ENCODE measurements around the gene NPC1. TPM values are rescaled to one million over a fixed set of nuclear protein-coding genes. Genes with fewer than 3 reads are reported as not detected.
"Not testable (repeated sequence)": the region's sequence is repeated elsewhere in the genome, so short reads cannot be mapped to it uniquely, and the experiment has no call there.

The NPC1 gene
- total RNA-seq, 6 experiments from 2014 or later = 25.4 to 46.2 (median 34.3) TPM

DNA sequence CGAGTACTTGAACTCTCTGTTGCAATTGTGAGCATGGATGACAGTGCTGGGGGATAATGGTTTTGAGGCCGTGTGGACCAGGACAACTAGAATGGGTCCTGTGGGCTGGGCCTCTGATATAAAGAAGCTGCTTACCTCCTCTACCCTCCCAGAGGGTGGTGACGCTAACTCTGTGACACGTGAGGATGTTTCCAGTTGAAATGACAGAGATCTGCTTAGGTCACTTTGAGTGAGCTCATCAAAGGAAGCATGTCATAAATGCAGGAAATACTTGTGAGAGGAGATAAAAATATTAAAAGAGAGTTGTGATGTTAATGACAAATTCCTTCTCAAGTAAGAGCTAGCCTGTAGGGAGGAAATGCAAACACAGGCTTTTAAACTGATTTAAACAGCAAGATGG, 66.6 kb downstream of the NPC1 start:
- Mint-ChIP-seq H3K27ac (peak overlapping the region; percentile 58), H3K36me3 (ENCODE audit: low read depth) (peaks cover 42% of the 10 kb centered on the region), H3K4me3 (no peak overlapping the region), H3K27me3 (ENCODE audit: insufficient read depth) (peaks cover 2% of the 10 kb centered on the region), H3K4me1 (ENCODE audit: low read depth) (peaks cover 48% of the 10 kb centered on the region), H3K9me3 (no peaks in the 10 kb centered on the region)
- TF ChIP-seq, protein P1, sequence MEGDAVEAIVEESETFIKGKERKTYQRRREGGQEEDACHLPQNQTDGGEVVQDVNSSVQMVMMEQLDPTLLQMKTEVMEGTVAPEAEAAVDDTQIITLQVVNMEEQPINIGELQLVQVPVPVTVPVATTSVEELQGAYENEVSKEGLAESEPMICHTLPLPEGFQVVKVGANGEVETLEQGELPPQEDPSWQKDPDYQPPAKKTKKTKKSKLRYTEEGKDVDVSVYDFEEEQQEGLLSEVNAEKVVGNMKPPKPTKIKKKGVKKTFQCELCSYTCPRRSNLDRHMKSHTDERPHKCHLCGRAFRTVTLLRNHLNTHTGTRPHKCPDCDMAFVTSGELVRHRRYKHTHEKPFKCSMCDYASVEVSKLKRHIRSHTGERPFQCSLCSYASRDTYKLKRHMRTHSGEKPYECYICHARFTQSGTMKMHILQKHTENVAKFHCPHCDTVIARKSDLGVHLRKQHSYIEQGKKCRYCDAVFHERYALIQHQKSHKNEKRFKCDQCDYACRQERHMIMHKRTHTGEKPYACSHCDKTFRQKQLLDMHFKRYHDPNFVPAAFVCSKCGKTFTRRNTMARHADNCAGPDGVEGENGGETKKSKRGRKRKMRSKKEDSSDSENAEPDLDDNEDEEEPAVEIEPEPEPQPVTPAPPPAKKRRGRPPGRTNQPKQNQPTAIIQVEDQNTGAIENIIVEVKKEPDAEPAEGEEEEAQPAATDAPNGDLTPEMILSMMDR (IDR thresholded peaks at IDR 0.05) = no peak
- DNase-seq = no peak

DNA sequence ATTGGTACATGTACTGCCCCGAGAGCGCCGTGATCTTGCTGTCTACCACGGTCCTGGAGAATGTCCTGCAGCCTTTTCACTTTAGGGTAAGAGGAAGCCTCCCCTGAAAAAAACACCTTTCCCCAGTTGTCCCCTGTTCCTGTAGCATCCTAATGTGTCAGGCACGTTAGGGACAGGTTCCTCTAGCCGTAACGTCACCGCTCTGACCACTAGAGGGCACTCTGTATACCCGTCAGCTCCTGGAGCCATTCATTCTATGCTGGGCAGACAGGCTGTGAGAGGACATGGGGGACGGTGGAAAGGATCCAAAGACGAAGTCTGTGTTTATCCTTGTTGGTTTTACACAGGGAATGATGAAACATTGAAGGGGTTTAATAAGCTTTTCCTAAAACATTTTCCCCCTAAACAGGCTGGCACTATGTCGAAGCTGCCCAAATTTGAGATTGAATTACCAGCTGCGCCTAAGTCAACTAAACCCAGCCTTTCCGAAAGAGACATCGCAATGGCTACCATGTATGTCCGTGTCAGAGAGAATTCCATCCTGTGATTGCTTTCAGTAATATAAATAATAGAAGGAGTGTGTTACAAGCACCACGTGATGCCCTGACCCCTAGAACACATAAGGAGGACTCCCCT, 70.3 kb downstream of the NPC1 start:
- DNase-seq = peak; percentile 67
- H3K36me3 Mint-ChIP-seq (ENCODE audit: low read depth) = peaks cover 20% of the 10 kb centered on the region
- peaks cover 2% of the 10 kb centered on the region for H3K27me3 Mint-ChIP-seq (ENCODE audit: insufficient read depth)
- peak overlapping the region; percentile 32; the same call in 1 of the 2 replicates for H3K27ac Mint-ChIP-seq
- peaks cover 24% of the 10 kb centered on the region for H3K4me1 Mint-ChIP-seq (ENCODE audit: low read depth)
- TF ChIP-seq, protein P1 (IDR thresholded peaks at IDR 0.05) = peak; percentile 95
- no peak overlapping the region for H3K4me3 Mint-ChIP-seq
- H3K9me3 Mint-ChIP-seq = no peaks in the 10 kb centered on the region

DNA sequence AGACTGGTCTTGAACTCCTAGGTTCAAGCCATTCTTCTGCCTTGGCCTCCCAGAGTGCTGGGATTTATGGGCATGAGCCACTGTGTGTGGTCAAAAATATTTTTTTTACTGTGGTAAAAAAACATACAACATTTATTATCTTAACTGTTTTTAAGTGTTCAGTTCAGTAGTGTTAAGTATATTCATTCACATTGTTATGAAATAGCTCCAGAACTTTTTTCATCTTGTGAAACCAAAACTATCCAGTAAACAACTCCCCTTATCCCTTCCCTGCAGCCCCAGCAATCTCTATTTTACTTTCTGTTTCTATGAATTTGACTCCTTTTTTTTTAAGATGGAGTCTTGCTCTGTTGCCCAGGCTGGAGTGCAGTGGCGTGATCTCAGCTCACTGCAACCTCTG, 73.7 kb downstream of the NPC1 start:
- peaks cover 2% of the 10 kb centered on the region for H3K27me3 Mint-ChIP-seq (ENCODE audit: insufficient read depth)
- no peak for DNase-seq
- H3K9me3 Mint-ChIP-seq = no peaks in the 10 kb centered on the region
- TF ChIP-seq, protein P1 (IDR thresholded peaks at IDR 0.05) = no peak
- H3K4me1 Mint-ChIP-seq (ENCODE audit: low read depth) = peaks cover 13% of the 10 kb centered on the region
- no peak overlapping the region for H3K4me3 Mint-ChIP-seq
- no peak overlapping the region; the same call in 1 of the 2 replicates for H3K27ac Mint-ChIP-seq
- peaks cover 12% of the 10 kb centered on the region for H3K36me3 Mint-ChIP-seq (ENCODE audit: low read depth)

DNA sequence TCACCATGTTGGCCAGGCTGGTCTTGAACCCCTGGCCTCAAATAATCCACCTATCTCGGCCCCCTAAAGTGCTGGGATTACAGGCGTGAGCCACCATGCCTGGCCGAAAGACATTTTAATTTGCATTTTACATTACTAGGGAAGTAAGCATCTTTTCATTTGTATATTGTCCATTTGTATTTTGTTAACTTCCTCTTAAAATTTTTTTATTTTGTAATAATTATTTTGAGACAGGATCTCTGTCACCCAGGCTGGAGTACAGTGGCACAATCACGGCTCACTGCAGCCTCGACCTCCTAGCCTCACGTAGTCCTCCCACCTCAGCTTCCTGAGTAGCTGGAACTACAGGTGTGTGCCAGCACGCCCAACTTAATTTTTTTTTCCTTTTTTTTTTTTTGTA, 74.1 kb downstream of the NPC1 start:
- H3K27me3 Mint-ChIP-seq (ENCODE audit: insufficient read depth); DNase-seq; H3K27ac Mint-ChIP-seq; H3K9me3 Mint-ChIP-seq; H3K4me3 Mint-ChIP-seq: not testable (repeated sequence)
- peaks cover 13% of the 10 kb centered on the region for H3K4me1 Mint-ChIP-seq (ENCODE audit: low read depth)
- H3K36me3 Mint-ChIP-seq (ENCODE audit: low read depth) = peaks cover 10% of the 10 kb centered on the region

DNA sequence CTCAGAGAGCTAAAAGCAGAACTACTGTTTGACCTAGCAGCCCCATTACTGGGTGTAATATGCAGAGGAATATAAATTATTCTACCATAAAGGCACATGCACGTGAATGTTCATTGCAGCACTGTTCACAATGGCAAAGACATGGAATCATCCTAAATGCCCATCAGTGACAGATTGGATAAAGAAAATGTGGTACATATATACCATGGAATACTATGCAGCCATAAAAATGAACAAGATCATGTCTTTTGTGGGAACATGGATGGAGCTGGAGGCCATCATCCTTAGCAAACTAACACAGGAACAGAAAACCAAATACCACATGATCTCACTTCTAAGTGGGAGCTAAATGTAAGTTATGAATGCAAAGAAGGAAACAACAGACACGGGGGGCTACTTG, 75.4 kb downstream of the NPC1 start:
- H3K9me3 Mint-ChIP-seq; H3K27ac Mint-ChIP-seq; DNase-seq; H3K4me1 Mint-ChIP-seq (ENCODE audit: low read depth); H3K27me3 Mint-ChIP-seq (ENCODE audit: insufficient read depth); H3K4me3 Mint-ChIP-seq: not testable (repeated sequence)
- peaks cover 10% of the 10 kb centered on the region for H3K36me3 Mint-ChIP-seq (ENCODE audit: low read depth)

DNA sequence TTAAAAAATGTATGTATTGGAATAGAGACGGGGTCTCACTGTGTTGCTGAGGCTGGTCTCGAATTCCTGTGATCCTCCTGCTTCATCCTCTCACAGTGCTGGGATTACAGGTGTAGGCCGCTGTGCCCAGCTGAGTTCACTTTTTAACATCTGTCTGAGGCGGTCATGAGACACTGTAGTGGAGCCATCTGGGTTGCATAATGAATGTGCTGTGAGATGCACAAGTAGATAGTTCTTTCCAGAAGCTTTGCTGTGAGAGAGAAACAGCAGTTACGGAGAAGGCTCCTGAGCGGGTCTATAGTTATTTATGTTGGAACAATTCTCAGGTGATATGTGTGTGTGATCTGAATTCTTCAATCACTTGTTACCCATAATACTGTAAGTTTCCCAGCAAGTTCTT, 79.9 kb downstream of the NPC1 start:
- TF ChIP-seq, protein P1 (IDR thresholded peaks at IDR 0.05) = no peak
- no peak overlapping the region for H3K27ac Mint-ChIP-seq
- H3K9me3 Mint-ChIP-seq = no peaks in the 10 kb centered on the region
- peaks cover 15% of the 10 kb centered on the region for H3K36me3 Mint-ChIP-seq (ENCODE audit: low read depth)
- no peaks in the 10 kb centered on the region for H3K27me3 Mint-ChIP-seq (ENCODE audit: insufficient read depth)
- DNase-seq = no peak
- peaks cover 25% of the 10 kb centered on the region for H3K4me1 Mint-ChIP-seq (ENCODE audit: low read depth)
- no peak overlapping the region for H3K4me3 Mint-ChIP-seq

Measured in HFFc6 (cell line).